Endothelial cell of hepatic sinusoid (primary cell): ENCODE measurements around the gene IQGAP2.

Experiments
- in situ Hi-C: cut with HindIII; loops from 2 replicates; pipeline ENCODE4 v1.10.0; 2017; ENCODE audit warnings: low sequenced_read_pairs

The IQGAP2 gene

DNA sequence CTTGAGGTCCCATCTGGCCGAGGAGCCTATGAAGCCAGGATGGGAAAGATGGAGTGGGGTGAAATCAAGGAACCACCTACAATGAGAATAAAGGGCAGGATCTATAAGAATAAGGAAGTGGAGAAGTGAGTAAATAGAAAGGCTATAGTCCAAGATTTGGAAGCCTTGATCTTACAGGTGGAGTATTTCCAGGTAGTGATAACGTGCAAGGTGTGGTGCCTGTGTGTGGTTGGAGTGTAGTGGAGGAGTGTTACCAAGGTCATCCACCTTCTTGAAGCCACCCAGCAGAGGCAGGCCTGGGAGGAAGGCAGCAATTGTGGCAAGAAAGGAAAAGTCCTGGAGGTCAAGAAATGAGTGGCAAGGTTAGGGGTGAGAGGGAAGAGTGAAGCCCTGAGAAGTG lies 72.9 kb downstream of the IQGAP2 start:
- in situ Hi-C loops, result no loop called here

DNA sequence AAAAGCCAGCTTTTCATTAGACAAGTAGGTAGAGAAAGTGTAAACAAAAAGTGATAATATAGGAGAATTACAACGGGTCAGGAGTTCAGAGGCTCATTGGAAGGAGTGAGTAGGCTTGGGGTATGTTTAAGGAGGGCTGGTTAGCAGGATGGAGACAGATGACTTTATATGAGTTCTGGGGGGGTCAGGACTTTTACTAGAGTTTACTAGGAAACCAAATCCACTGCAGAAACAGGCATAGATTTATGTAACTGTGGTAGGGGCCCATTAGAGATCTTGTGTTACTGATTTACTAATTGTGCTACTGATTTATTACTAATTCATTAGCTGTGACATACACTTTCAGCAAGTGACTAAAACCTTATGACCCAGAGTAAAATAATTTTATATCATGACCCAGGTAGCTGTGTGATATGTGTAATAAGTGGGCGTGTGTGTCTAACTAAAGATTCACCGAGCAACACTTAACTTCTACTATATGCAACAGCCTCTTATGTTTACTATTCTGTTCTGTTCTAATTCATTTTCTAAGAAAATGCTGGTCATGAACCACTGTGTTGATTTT lies 73.5 kb downstream of the IQGAP2 start:
- in situ Hi-C loops, result no loop called here

GRCh38 chr5:76477061-76477460 lies 74.0 kb downstream of the IQGAP2 start:
- in situ Hi-C loops, result no loop called here

DNA sequence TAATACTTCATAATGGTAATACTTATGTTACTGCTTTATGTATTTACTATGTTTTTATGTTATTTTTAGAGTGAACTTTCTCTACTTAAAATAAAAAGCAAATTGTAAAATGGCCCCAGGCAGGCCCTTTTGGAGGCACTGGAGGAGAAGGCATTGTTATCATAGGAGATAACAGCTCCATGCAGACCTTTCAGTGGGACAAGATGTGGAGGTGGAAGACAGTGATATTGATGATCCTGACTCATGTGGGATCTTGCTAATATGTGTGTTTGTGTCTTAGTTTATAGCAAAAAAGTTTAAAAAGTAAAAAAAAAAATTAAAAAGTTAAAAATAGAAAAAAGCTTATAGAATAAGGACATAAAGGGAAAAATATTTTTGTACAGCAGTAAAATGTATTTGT lies 74.5 kb downstream of the IQGAP2 start:
- in situ Hi-C loops, result no loop called here

DNA sequence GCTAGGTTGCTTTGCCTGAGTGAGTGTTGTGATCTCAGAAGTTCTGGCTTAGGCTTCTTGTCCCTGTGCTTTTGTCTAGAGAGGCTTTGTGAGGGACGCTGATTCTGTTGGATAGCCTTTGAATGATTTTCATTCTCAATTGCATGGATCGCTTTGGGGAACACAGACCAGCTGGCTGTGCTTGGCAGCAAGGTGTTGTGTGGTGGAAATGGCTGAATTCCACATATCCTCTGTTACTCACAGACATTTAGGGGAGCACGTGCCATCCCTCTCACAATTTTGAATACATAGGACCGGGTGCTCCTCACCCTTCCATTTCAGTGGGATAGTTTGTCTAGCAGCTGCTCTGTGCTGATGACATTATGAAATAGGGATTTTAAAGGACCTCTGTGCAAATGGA lies 76.2 kb downstream of the IQGAP2 start:
- in situ Hi-C loops, result no loop called here

DNA sequence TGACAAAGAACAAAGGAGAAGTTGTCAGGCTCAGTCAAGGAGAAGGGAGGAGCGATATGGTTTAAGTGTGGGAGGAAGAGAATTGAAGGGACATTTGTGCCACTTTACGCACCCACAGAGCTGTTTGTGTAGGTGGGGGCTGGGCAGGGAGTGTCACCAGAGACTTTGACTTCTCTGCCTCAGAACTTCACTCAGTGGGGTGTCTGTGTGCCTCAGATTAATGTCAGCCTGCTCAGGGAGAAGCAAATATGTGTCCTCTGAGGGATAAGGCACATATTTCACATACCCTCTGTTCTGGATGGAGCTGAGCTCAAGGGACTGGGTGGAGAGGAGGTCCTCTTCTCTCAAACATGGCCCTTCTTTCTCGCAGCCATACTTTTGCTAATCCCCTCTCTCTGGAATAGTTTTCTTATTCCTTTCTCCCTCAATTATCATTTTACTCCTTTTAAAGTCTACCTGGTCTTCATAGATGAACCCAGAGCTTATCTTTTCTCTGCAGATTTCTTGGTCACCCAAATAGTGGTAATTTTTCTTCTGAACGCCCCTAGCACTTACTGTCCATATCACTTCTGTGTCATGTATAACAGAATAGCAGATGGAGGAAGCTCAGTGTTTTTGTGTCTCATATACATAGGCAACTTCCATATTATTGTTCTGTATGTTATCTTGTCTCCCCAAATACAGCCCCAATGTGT lies 77.0 kb downstream of the IQGAP2 start:
- in situ Hi-C loops, result no loop called here

GRCh38 chr5:76482984-76483383 lies 79.9 kb downstream of the IQGAP2 start:
- in situ Hi-C loops, result no loop called here

DNA sequence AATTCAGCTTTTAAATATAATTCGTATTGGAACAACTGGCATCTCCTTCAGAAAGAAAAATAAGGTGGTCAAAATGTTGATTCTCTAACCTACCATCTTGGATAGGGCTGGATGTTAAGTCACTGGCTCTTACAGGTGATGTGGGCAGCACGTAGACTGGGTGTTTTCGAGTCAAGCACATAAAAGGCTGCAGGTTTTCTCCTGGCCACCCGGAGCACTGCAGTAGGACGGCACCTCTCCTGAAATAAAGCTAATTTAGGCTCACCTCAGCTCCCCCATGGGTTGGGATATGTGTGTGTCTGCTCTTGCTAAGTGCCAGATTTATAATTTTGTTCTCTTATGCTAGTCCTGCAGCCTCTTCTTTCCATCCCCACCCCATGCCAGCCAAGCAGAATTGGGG lies 80.3 kb downstream of the IQGAP2 start:
- in situ Hi-C loops, result no loop called here

DNA sequence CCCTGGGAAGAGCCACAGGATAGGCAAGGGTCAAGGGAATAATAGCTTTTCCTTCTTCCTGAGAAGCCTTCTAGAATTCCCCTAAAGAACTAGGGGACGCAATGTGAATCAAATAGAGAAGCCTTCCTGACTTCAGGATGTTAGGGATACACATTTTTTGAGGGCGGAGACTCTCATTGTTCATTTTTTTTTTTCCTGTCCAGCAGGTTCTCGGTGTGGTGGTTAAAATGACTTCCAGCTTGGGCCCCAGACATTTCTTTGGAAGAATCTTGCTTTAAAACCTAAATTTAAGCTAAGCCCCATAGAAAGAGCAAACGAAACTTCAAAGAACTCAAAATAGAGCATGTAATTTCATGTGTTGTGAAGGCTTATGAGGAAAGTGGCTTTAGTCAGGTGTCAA lies 80.8 kb downstream of the IQGAP2 start:
- in situ Hi-C loops, result no loop called here

DNA sequence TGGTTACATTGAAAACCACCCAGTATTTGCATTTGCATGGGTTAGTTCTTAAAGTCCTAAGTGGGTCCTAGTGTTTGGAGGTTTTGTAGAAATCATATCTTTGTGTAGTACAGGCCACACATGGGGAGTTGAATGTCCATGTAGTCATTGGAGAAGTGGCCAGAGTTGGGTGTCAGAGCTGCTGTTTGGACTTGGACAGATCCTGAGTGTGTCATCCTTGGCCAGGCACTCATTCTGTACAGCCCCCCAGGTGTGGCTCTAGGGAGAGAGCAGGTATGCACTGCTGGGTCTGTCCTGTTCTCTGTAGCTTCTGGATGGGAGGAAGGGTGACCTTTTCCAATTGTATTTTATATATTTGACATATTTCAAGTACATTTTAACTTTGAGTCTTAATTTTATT lies 82.4 kb downstream of the IQGAP2 start:
- in situ Hi-C loops, result no loop called here

GRCh38 chr5:76487386-76487785 lies 84.3 kb downstream of the IQGAP2 start:
- in situ Hi-C loops, result no loop called here

- in situ Hi-C loops, result no loop called here
Observed at GRCh38 chr5:76487821-76488220, 84.7 kb downstream of the IQGAP2 start.

DNA sequence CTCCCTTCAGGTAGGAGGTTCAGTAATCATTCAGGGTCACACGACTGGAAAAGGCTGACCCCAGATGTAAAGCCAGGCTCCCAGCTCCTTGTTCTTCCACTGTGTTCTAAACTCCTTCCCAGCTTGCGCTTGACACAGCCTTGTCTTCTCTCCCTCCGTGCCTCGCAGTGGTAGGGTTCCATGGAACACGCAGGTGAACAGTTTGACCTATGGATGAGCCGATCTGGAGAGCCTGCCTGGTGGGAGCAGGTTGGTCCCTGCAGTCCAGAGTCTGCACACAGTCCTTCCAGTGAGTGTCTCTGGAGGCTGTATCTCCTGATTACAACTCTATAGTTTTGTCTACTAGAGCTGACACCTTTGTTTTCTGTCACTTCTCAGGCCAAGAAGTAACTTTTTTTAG lies 85.9 kb downstream of the IQGAP2 start:
- in situ Hi-C loops, result no loop called here

- in situ Hi-C loops, result no loop called here
Observed at GRCh38 chr5:76489877-76490688, 87.0 kb downstream of the IQGAP2 start.

DNA sequence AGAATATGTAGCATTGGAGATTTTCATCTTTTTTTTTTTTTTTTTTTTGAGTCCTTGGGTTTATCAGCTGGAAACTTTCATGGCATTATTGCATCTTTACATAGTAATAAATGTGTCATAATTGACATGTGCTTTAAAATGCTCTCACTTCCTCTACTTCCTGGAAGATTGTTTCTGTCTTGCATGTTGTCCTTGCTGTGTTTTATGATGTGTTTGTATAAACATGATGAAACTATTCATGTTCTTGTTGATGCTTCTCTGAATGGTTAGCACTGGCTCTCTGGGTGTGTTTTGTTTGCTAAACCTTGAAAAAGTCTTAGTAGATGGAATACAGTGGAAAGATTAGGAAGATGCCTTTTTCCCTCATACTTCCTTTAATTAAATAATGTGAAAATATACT lies 87.9 kb downstream of the IQGAP2 start:
- in situ Hi-C loops, result no loop called here

DNA sequence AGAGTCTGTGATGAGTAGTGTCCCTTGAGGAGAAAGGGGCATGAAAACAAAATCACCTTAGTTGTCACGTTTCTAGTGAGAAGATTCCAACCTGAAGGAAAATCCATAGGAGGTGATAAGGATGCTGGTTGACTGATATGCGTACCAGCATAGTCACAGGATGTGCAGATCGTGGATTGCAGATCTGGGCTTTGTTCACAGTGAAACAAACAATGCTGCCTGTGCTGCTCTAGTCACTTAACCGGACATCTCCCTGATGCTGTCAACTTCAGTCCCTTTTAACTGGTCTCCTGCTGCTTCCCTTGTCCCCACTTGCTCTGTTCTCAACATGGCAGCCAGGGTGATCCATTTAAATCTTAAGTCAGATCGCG lies 89.7 kb downstream of the IQGAP2 start:
- in situ Hi-C loops, result no loop called here

DNA sequence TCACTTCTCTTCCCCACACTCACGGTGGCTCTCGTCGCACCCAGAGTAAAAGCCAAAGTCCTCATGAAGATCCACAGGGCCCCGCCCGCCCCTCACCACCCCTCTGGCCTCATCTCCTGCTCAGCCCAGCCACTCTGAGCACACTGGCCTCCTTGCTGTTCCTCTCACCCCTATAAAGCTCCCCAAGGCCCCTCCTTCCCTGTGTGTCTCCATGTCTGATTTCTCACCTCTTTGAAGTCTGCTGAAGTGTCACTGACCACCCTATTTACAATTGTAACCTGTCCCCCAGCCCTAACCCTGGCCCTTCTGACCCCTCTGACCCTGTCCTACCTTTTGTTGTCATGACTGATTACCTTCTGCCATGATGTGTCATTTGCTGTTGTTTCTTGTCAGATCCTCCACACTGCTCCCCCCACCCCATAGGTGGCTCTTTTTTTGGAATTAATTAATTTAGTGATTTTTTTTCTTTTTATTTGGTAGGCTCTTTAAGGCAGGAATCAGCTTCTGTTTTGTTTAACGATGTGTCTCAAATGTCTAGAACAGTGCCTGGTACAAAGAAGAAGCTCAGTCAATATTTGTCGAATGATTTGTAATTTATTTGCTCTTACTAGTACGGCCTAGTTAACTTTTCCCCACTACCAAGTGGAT lies 90.2 kb downstream of the IQGAP2 start:
- in situ Hi-C loops, result no loop called here

DNA sequence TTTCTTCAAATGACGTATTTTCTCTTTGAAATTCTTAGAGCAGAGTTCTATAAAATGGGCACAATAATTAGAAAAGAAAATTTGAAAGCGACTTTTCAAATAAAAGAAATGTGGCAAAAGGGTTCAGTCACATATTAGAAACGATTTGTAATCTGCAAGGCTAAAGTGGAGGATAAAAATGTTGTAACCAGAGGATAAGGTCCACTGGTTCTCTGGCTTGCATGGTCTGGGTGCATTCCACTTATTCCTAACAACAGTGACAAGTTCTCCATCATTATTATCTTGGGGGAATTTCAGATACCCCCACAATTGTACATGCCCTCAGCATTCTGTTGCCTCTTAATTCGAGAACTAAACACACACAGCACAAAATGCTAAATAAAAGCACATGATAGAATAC lies 91.1 kb downstream of the IQGAP2 start:
- in situ Hi-C loops, result no loop called here

DNA sequence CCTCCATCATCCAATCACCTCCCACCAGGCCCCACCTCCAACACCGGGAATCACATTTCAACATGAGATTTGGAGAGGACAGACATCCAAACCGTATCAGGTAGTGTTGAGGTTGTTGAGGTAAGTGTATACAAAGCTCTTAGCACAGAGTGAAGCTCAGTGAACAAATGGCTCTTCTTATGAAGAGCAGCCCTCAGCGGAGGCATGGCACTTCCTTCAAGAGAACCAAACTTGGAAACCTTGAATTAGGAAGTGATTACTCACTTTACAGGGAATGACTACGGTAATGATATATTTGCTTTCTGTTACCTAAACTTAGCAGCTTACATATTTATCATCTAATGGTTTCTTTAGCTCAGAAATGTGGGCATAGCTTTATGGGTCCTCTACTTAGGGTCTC lies 92.8 kb downstream of the IQGAP2 start:
- in situ Hi-C loops, result no loop called here

- in situ Hi-C loops, result no loop called here
Observed at GRCh38 chr5:76497065-76497460, 94.0 kb downstream of the IQGAP2 start.

DNA sequence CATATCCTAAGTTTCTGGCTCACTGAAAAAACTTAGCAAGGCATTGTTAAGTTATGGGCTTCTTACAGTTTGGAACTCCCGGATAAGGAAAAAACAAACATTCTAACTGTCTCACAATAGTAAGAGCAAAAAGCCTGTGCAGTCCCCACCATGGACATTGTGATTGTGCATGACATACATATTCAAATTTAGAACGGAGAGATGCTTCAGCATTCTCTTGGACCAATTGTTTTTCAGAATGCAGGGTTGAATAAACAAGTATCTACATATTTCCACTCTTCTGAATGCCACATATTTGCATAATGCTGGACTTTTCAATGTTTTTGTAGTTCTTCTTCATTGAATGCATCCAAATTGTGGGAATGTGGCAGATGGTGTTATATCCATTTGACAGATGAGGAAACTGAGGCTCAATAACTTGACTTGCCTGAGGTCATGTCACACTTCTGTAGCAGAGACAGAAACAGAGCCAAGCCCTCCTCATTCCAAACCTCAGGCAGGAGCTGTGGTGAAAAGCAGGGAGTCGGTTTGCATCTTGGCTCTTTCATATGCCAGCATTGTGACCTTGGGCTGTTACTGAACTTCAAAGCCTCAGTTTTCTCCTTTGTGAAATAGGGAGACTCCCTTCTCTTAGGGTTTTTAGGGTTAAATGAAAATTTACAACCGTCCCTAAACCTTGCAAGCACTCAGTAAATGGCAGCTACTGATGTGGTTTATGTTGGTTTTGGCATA lies 95.1 kb downstream of the IQGAP2 start:
- in situ Hi-C loops, result no loop called here
